Prostate gland (tissue), 2 donors: ENCODE measurements around the gene H19. TPM values are rescaled to one million over a fixed set of nuclear protein-coding genes. Genes with fewer than 3 reads are reported as not detected.

ENCODE experiments used
- DNase-seq: peaks from one replicate; pipeline ENCODE4 v3.0.0-alpha.2; 2019; ENCODE audit warnings: low spot score
- H3K27ac ChIP-seq, 2 donors: fragments of 200-600 bp; sonication (generic); 2 replicates each; pipeline ENCODE4 v1.5.1; 2017 to 2019
- H3K27me3 ChIP-seq: fragments of 200-600 bp; sonication (generic); replicated peaks from 2 replicates; pipeline ENCODE4 v1.5.1; 2019; ENCODE audit not compliant: insufficient read depth
- H3K36me3 ChIP-seq, 2 donors: fragments of 200-600 bp; sonication (generic); 1 replicate in 1 of 2; 2 replicates in 1 of 2; pipeline versions ENCODE4 v1.5.1 to v1.8.1; 2017 to 2019
- H3K4me1 ChIP-seq: fragments of 200-600 bp; sonication (generic); replicated peaks from 2 replicates; pipeline ENCODE4 v1.5.1; 2019
- H3K4me3 ChIP-seq, 2 donors: fragments of 200-600 bp; sonication (generic); 2 replicates each; pipeline ENCODE4 v1.5.1; 2017 to 2019
- H3K9me3 ChIP-seq: fragments of 200-600 bp; sonication (generic); 2 replicates; pipeline ENCODE4 v1.5.1; 2017
- POLR2A ChIP-seq: fragments of 450-650 bp; IDR thresholded peaks from one replicate; pipeline ENCODE4 v1.6.1; 2016; ENCODE audit warnings: antibody characterized with exemption, mild to moderate bottlenecking
- POLR2AphosphoS5 ChIP-seq: sonication (generic); formaldehyde crosslinking; IDR thresholded peaks from one replicate; pipeline ENCODE4 v1.6.1; 2017; ENCODE audit warnings: antibody characterized with exemption
- WGBS: methylation state at CpG from one replicate; pipeline ENCODE4 v1.1.5; 2018; 5-methylcytosine and 5-hydroxymethylcytosine counted together
- intact Hi-C: fragments of 100-400 bp; cut with DNase I; formaldehyde crosslinking; loops from one replicate; pipeline ENCODE4 v1.14.2; 2022
- total RNA-seq, 2 donors: library from RNA; depleted of rRNA; stranded (reverse); fragments of >200 nt; gene quantifications; one replicate each; pipeline ENCODE4 v1.1.0, GENCODE V29; 2016
- TF ChIP-seq, protein P1 (sequence below), 4 experiments: fragments of 200-600 bp in 2 of 4; fragments of 450-650 bp in 2 of 4; sonication (generic) in 2 of 4; IDR thresholded peaks; 1 replicate in 3 of 4; 2 replicates in 1 of 4; pipeline ENCODE4 v1.5.1; 2016 to 2019; ENCODE audit warnings: antibody characterized with exemption in 4 of 4, mild to moderate bottlenecking in 2 of 4, moderate library complexity in 2 of 4

H19 gene
- total RNA-seq = 100 to 1,000 TPM; 126 to 163 TPM

- Histone ChIP-seq H3K9me3 (no peaks in the 10 kb centered on the region), H3K36me3 (no peaks in the 10 kb centered on the region), H3K4me1 (no peaks in the 10 kb centered on the region), H3K4me3 (no peak within 1 kb of the TSS), H3K27me3 (no peaks in the 10 kb centered on the region), H3K27ac (no peak within 1 kb of the TSS)
- TF ChIP-seq POLR2AphosphoS5 (no peak), POLR2A (no peak)
- intact Hi-C loops = no loop called here
- no peak for DNase-seq
- WGBS = no CpG with 5 or more reads among the region's 14 CpGs
Observed at GRCh38 chr11:1997755-1998154, at the start of gene H19. Gene H19, minus strand, starts transcription at chr11:1997842.

DNA sequence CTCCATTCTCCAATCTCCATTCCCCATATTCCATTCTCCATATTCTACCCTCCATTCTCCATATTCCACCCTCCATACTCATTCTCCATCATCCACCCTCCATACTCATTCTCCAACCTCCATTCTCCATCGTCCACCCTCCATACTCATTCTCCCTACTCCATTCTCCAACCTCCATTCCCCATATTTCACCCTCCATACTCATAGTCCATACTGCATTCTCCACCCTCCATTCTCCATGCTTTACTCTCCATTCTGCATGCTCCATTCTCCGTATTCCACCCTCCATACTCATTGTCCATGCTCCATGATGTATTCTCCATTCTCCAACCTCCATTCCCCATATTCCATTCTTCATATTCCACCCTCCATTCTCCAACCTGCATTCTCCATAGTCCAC, 44.3 kb upstream of the H19 start:
- TF ChIP-seq POLR2A = no peak
- TF ChIP-seq, protein P1, sequence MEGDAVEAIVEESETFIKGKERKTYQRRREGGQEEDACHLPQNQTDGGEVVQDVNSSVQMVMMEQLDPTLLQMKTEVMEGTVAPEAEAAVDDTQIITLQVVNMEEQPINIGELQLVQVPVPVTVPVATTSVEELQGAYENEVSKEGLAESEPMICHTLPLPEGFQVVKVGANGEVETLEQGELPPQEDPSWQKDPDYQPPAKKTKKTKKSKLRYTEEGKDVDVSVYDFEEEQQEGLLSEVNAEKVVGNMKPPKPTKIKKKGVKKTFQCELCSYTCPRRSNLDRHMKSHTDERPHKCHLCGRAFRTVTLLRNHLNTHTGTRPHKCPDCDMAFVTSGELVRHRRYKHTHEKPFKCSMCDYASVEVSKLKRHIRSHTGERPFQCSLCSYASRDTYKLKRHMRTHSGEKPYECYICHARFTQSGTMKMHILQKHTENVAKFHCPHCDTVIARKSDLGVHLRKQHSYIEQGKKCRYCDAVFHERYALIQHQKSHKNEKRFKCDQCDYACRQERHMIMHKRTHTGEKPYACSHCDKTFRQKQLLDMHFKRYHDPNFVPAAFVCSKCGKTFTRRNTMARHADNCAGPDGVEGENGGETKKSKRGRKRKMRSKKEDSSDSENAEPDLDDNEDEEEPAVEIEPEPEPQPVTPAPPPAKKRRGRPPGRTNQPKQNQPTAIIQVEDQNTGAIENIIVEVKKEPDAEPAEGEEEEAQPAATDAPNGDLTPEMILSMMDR (IDR thresholded peaks at IDR 0.05) = no peak
- TF ChIP-seq POLR2AphosphoS5 = no peak
- Histone ChIP-seq H3K27ac (no peak overlapping the region), H3K36me3 (no peaks in the 10 kb centered on the region), H3K4me3 (no peak overlapping the region), H3K9me3 (no peaks in the 10 kb centered on the region), H3K4me1 (no peaks in the 10 kb centered on the region), H3K27me3 (no peaks in the 10 kb centered on the region)
- whole genome bisulfite sequencing = 61% methylated on average over 2 of the region's 2 CpGs
- intact Hi-C loops = no loop called here
- DNase-seq = no peak

GRCh38 chr11:2041153-2041552, 43.5 kb upstream of the H19 start:
- Histone ChIP-seq H3K27ac (no peak overlapping the region), H3K9me3 (no peaks in the 10 kb centered on the region), H3K4me3 (no peak overlapping the region), H3K36me3 (no peaks in the 10 kb centered on the region), H3K27me3 (no peaks in the 10 kb centered on the region), H3K4me1 (no peaks in the 10 kb centered on the region)
- TF ChIP-seq, protein P1 (IDR thresholded peaks at IDR 0.05) = no peak
- TF ChIP-seq POLR2A (no peak), POLR2AphosphoS5 (no peak)
- intact Hi-C loops = no loop called here
- DNase-seq = no peak
- WGBS = no CpG with 5 or more reads among the region's 7 CpGs

GRCh38 chr11:2039198-2039759, 41.6 kb upstream of the H19 start:
- Histone ChIP-seq H3K4me3 (no peak overlapping the region), H3K4me1 (no peaks in the 10 kb centered on the region), H3K27ac (no peak overlapping the region), H3K27me3 (no peaks in the 10 kb centered on the region), H3K36me3 (no peaks in the 10 kb centered on the region), H3K9me3 (no peaks in the 10 kb centered on the region)
- WGBS = no CpG with 5 or more reads among the region's 20 CpGs
- intact Hi-C loops = no loop called here
- no peak for DNase-seq
- TF ChIP-seq, protein P1 (IDR thresholded peaks at IDR 0.05) = no peak
- TF ChIP-seq POLR2AphosphoS5 = no peak
- no peak for TF ChIP-seq POLR2A

GRCh38 chr11:2036863-2037486, 39.3 kb upstream of the H19 start:
- H3K9me3 ChIP-seq = no peaks in the 10 kb centered on the region
- TF ChIP-seq, protein P1 (IDR thresholded peaks at IDR 0.05) = no peak
- TF ChIP-seq POLR2AphosphoS5 = no peak
- no peak for TF ChIP-seq POLR2A
- DNase-seq = no peak
- no peaks in the 10 kb centered on the region for H3K27me3 ChIP-seq
- no peak overlapping the region for H3K27ac ChIP-seq
- H3K4me3 ChIP-seq = no peak overlapping the region
- intact Hi-C loops = no loop called here
- WGBS = no CpG with 5 or more reads among the region's 18 CpGs
- H3K36me3 ChIP-seq = no peaks in the 10 kb centered on the region
- no peaks in the 10 kb centered on the region for H3K4me1 ChIP-seq
